Nephron progenitor cell (in vitro differentiated cells): ENCODE data around the gene ST3GAL4.

Source experiments
- DNase-seq: peaks from one replicate; pipeline ENCODE4 v3.0.0; 2021
- H3K27ac Mint-ChIP-seq: 2 replicates; pipeline ENCODE4 v1.8.0; 2021; ENCODE audit warnings: mild to moderate bottlenecking, moderate library complexity, mixed read lengths
- H3K27me3 Mint-ChIP-seq: 2 replicates; pipeline ENCODE4 v1.8.0; 2021; ENCODE audit warnings: mild to moderate bottlenecking, low read depth, mixed read lengths; ENCODE audit not compliant: poor library complexity
- H3K36me3 Mint-ChIP-seq: 2 replicates; pipeline ENCODE4 v1.8.0; 2021; ENCODE audit warnings: low read depth, mixed read lengths
- H3K4me1 Mint-ChIP-seq: 2 replicates; pipeline ENCODE4 v1.8.0; 2021; ENCODE audit warnings: mixed read lengths
- H3K4me3 Mint-ChIP-seq: 2 replicates; pipeline ENCODE4 v1.8.0; 2021; ENCODE audit warnings: mild to moderate bottlenecking, moderate library complexity, mixed read lengths
- H3K9me3 Mint-ChIP-seq: 2 replicates; pipeline ENCODE4 v1.8.0; 2021; ENCODE audit warnings: mild to moderate bottlenecking, moderate library complexity, mixed read lengths
- CTCF ChIP-seq: fragments of 200-600 bp; sonication (generic); IDR thresholded peaks from 2 replicates; pipeline ENCODE4 v1.5.0; 2021; ENCODE audit warnings: antibody characterized with exemption

The ST3GAL4 gene

DNA sequence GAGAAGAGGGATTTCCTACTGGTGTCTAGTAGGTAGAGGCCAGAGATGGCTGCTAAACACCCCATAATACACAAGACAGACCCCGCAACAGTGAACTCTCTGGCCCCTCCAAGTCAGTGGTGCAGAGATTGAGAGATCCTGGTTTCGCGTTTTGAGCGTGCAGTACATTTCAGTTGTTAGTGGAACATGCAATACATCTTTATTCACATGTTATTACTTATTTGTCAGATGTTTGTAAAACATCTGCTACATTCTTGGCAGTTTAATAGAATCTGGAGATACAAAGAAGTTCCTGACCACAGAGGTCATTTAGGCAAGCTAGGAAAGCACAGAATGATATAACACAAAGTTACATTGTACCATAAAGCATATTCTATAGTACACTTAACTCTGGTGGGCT, 41.5 kb downstream of the ST3GAL4 start:
- TF ChIP-seq CTCF = no peak
- Mint-ChIP-seq H3K27me3 (peaks cover 4% of the 10 kb centered on the region), H3K9me3 (peaks cover 17% of the 10 kb centered on the region), H3K36me3 (peaks cover 42% of the 10 kb centered on the region), H3K4me3 (no peak overlapping the region), H3K4me1 (peaks cover 54% of the 10 kb centered on the region), H3K27ac (peak overlapping the region; percentile 69)
- DNase-seq = no peak

GRCh38 chr11:126398296-126398695, 42.8 kb downstream of the ST3GAL4 start:
- peaks cover 43% of the 10 kb centered on the region for H3K36me3 Mint-ChIP-seq
- DNase-seq = no peak
- H3K4me1 Mint-ChIP-seq = peaks cover 47% of the 10 kb centered on the region
- H3K27ac Mint-ChIP-seq = no peak overlapping the region
- peaks cover 4% of the 10 kb centered on the region for H3K27me3 Mint-ChIP-seq
- no peak overlapping the region for H3K4me3 Mint-ChIP-seq
- peaks cover 17% of the 10 kb centered on the region for H3K9me3 Mint-ChIP-seq
- TF ChIP-seq CTCF = no peak

GRCh38 chr11:126398721-126399120, 43.2 kb downstream of the ST3GAL4 start:
- Mint-ChIP-seq H3K27me3 (peaks cover 4% of the 10 kb centered on the region), H3K36me3 (peaks cover 43% of the 10 kb centered on the region), H3K27ac (no peak overlapping the region), H3K4me3 (no peak overlapping the region), H3K9me3 (peaks cover 17% of the 10 kb centered on the region), H3K4me1 (peaks cover 47% of the 10 kb centered on the region)
- no peak for TF ChIP-seq CTCF
- no peak for DNase-seq

DNA sequence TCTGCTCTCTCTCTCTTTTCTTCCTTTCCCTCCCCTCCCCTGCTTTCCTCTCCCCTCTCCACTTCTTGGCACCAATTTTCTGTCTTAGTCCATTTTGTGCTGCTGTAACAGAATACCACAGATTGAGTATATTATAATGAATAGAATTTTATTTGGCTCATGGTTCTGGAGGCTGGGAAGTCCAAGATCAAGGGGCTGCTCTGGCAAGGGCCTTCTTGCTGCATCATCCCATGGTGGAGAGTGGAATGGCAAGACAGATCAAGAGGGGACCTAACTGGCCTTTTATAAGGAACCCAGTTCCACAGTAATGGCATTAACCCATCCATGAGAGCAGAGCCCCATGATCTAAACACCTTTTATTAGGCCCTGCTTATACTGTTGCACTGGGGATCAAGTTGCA, 44.5 kb downstream of the ST3GAL4 start:
- TF ChIP-seq CTCF = no peak
- H3K27me3 Mint-ChIP-seq = peaks cover 4% of the 10 kb centered on the region

DNA sequence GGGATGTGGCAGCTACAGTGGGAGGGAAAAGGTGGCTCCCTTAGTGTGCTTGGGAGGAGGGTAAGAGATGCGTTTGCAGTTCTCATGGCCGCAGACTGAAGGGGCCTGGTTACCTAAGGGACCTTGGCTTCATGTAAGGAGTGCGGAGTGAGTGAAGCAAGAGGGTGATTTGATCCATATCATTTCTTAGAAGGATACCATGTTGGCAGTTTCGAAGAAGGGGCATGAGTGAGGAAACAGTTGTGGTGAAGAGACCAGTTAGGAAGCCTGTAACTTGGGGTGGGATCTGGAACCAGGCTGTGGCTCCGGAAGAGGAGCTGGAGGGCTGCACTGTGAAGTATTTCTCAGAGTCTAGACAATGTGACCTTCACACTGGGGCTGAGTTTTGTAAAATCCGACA, 45.0 kb downstream of the ST3GAL4 start:
- no peak overlapping the region for H3K27ac Mint-ChIP-seq
- TF ChIP-seq CTCF = no peak

More for the DNA sequence above, 44.5 kb downstream of the ST3GAL4 start:
- Mint-ChIP-seq H3K9me3 (peaks cover 17% of the 10 kb centered on the region), H3K27ac (no peak overlapping the region), H3K36me3 (peaks cover 43% of the 10 kb centered on the region), H3K4me3 (no peak overlapping the region), H3K4me1 (peaks cover 57% of the 10 kb centered on the region)
- no peak for DNase-seq

GRCh38 chr11:126403022-126403581, 47.6 kb downstream of the ST3GAL4 start:
- Mint-ChIP-seq H3K4me1 (peaks cover 40% of the 10 kb centered on the region), H3K27me3 (no peaks in the 10 kb centered on the region), H3K4me3 (no peak overlapping the region), H3K36me3 (peaks cover 36% of the 10 kb centered on the region), H3K27ac (no peak overlapping the region), H3K9me3 (peaks cover 17% of the 10 kb centered on the region)
- DNase-seq = no peak
- no peak for TF ChIP-seq CTCF

More for the DNA sequence above, 45.0 kb downstream of the ST3GAL4 start:
- H3K4me1 Mint-ChIP-seq = peaks cover 53% of the 10 kb centered on the region
- no peak for DNase-seq
- H3K9me3 Mint-ChIP-seq = peaks cover 17% of the 10 kb centered on the region
- H3K36me3 Mint-ChIP-seq = peaks cover 43% of the 10 kb centered on the region
- H3K4me3 Mint-ChIP-seq = no peak overlapping the region
- H3K27me3 Mint-ChIP-seq = peaks cover 4% of the 10 kb centered on the region
